WTC11 (cell line): ENCODE data around the gene PDZK1IP1.

Source experiments
- GABPB1 ChIP-seq: sonication (generic); formaldehyde crosslinking; IDR thresholded peaks from 2 replicates; pipeline ENCODE4 v1.8.1; 2023; ENCODE audit warnings: mild to moderate bottlenecking, missing genetic modification reagents
- SOX15 ChIP-seq: fragments of 250-450 bp; sonication (Bioruptor Pico); IDR thresholded peaks from 2 replicates; pipeline ENCODE4 v1.9.0; 2021; ENCODE audit warnings: mild to moderate bottlenecking
- ZNF232 ChIP-seq: sonication (generic); formaldehyde crosslinking; IDR thresholded peaks from 2 replicates; pipeline ENCODE4 v1.8.0; 2022; ENCODE audit warnings: mild to moderate bottlenecking, missing genetic modification reagents

GRCh38 chr1:47205918-47206317 lies 16.1 kb upstream of the PDZK1IP1 start:
- TF ChIP-seq SOX15 (CRISPR knock-in tag): no peak
- no peak for TF ChIP-seq ZNF232 (CRISPR knock-in tag)
- no peak for TF ChIP-seq GABPB1 (CRISPR knock-in tag)
